NCI-H2227 treated with DMSO at 0.1 percent for 48 hours (cell line): ENCODE measurements around the gene RER1.

Source experiments
- DNase-seq: peaks from one replicate; lab custom pipeline; 2025; lab: John Stamatoyannopoulos, UW

The RER1 gene

DNA sequence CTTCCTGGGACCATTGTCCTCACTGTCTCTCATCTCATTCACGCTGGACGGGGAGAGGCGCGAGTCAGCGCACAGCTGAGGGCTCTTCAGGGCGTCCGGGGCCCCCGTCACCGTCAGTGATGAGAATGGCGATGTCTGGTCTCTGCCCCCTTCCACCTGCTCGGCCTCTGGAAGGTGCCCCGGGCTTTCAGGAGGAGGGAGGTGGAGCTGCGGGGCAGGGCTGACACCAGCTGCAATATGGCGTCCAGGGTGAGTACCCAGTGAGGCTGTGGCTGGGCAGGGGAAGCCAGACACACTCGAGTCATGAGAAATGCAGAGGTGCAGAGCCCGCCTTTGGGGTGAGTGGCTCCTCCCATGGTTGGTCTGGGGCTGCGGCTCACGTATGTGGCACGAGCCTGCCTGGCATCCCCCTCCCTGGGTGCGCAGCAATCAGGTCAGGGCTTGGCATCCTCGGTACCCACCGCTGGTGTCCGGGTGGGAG is 15.3 kb upstream of the RER1 start:
- no peak for DNase-seq

GRCh38 chr1:2376931-2377672 is 14.5 kb upstream of the RER1 start:
- DNase-seq: no peak

DNA sequence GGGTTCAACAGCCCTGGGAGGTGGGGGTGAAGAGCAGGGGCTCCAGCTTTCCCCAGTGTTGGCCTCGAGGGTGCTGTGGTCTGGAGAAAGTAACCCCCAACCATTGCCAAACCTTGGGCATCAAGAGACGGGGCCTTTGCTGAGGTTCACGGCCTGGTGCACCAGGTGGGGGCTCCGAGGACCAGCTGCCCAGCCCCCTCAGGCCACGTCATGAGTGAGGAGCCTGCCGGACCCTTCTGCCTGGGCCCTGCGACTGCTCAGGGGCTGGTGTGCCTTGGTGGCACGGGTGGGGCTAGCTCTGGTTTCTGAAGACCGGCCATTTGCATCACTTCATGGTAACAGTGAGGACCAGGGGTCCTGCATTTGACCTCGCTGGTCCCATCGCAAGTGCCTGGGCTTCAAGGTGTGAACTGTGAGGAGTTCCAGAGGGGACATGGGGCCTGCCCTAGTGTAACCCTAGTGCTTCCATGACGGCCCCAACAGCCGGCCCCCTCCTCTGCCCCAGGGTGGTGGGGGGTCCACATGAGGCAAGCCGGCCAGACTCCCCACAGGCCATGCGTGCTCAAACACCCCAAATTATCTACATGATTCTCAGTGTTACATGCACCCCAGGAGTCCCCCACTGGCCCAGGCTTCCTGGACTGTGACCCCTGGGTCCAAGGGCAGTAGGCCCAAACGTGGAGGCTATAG is 13.7 kb upstream of the RER1 start:
- DNase-seq: no peak

DNA sequence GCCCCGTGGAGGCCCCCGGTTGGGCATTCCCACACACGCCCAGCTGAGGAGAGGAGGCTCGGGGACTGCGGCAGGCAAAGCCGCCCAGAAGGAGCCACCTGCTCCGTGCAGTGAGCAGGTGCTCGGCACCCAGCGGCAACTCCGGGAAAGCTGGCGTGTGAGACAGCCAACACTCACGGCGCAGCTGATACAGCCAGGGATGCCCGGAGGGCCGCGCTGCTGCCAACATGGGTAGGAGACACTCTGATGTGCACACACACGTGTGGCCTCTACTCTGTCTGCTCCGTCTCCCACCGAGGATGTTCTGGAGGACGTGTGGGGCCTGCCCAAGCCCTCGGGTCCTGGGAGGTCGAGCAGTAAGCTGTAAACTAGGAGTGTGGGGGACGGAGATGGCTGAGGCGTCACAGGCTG is 13.2 kb upstream of the RER1 start:
- DNase-seq: no peak

GRCh38 chr1:2378956-2379732 is 12.5 kb upstream of the RER1 start:
- no peak for DNase-seq

DNA sequence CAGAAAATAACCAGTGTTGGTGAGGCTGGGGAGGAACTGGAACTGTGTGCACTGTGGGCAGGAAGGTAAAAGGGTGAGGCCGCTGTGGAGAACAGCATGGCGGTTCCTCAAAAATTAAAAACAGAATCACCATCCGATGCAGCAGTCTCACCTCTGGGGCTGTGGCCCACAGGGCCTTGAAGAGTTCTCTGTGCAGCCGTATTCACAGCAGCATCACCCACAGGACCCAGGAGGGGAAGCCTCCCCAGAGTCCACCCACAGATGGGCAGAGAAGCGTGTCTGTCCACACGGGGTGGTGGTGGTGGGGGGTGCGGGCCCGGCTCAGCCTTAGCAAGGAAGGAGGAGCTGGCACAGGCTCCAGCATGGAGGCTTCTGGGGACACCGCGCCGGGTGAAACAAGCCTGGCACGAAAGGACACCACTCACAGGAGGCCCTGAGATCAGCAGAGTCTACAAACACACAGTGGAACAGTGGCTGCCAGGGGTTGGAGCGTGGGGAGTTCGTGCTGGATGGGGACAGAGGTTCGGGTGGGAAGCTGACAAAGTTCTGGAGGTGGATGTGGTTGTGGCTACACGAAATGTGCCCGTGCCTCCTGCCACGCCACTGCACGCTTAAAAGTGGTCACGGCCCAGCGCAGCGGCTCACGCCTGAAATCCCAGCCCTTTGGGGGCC is 11.8 kb upstream of the RER1 start:
- no peak for DNase-seq

DNA sequence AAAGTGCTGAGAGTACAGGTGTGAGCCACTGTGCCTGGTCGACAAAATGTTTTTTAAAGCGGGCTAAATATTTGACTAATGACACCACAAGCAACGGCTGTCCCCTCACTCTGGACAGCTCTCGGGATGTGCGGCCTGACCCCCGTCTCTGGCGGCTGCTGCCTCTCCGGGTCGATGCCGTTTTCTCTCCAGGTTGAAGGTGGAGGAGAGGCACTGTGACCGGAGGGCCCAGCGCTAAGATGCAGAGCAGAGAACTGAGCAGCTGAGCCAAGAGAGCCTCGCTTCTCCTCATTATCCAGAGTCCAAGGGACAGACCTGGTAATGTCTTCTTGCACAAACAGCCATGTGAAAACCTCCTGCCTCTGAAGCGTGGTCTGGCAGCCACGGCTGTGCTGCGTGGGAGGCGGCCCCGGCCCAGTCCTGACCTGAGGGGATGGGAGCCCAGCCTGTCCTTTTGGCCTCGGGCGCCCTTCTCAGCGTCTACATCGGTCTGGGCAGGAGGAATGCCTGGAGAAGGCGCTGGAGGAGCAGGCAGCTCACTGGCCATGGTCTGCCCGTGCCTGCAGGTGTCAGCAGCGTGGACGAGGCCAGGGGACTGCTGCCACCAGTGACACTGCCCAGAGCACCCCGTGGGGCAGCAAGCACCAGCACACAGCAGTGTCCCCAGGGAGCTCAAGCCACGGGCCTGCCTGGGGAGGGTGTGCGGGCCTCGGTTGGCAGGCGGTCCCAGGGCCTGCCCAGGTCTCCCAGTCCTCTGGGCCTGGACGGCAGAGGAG is 10.6 kb upstream of the RER1 start:
- no peak for DNase-seq

DNA sequence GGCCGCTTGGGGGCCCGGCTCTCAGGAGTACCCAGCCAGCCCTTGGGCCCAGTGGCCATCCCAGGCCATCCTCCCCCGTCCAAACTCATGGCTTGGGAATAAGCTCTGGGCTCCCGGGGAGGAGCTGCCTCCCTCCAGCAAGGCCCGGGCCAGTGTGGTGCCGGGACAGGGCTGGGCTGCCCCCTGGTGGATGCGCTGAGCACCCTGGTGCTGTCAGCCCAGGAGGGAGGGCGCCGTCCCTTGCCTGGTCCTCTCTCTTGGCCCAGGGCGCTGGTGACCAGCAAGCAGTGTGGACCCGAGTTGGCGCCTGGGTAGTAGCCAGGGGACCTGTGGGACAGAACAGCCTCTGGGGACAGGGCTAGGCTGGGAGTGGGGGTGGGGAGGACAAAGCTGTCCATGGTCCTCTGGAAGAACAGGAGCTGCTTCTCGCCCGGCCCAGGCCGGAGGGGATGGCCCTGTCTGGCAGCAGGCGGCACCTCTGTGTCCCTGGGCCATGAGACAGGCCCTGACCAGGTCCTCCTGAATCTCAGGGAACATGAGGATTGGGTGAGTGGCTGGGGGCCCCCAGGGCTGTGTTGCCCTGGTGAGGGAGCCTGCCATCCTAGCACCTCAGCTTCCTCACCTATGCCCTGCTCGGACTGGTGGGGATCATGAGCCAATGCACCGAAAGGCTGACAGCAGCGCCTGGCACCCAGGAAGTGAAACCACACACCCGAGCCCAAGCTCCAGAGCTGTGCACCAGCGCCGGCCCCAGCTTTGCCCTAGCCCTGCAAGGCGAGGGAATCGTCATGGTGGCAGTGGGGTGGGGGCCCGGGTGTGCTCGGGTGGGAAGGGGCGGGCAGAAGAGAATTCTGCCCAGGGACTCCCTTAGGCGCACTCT is 9.7 kb upstream of the RER1 start:
- DNase-seq: no peak

- DNase-seq: no peak
Observed at GRCh38 chr1:2382621-2383361, 8.8 kb upstream of the RER1 start.

DNA sequence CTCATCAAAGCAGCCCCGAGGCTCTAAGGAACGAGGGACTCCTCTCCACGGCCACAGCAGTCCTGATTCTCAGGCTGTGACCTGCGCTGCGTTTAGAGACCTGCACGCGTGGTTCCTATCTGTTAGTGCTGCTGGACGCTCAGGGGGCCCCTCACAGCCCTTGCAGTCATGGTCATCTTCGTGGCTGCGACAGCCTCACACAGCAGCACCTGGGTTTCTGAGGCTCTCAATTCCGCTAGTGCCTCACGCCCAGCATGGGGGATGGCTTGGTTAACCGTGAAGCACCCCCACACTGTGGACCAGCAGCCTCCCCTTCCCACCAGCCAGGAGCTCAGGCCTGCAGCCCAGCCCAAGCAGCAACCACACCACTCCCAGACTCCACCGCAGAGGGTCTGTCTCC is 8.1 kb upstream of the RER1 start:
- no peak for DNase-seq

DNA sequence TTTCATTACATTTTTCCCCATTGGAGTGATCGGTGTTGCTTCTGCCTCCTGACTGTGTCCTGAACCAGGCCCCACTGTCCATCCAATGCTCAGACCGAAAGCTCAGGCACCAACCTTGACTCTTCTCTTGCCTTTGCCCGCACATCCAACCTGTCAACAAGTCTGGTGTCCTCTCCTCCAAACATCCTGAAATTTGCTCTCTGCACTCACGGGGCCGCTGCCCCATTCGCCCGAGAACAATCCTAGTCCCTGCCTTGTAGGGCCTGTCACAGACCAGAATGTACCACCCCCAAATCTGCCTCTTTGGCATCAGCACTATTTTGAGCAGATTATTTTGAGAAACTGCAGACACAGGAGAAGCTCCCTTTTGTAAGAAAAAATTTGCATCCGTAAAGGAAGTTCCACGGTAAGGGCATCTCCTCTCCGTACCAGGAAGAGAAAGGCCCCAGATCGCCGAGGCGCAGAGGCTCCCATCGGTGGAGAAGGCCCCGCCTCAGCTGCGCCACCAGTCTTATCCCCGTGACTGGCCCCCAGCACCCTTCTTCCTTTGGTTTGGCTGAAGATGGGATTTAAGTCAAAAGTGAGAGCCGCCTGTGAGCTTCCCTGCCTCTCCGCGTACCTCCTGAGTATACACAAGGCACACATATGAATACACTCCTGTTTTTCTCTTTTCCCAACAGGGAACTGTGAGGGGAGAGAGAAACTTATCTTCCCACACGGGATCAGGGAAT is 7.3 kb upstream of the RER1 start:
- no peak for DNase-seq

DNA sequence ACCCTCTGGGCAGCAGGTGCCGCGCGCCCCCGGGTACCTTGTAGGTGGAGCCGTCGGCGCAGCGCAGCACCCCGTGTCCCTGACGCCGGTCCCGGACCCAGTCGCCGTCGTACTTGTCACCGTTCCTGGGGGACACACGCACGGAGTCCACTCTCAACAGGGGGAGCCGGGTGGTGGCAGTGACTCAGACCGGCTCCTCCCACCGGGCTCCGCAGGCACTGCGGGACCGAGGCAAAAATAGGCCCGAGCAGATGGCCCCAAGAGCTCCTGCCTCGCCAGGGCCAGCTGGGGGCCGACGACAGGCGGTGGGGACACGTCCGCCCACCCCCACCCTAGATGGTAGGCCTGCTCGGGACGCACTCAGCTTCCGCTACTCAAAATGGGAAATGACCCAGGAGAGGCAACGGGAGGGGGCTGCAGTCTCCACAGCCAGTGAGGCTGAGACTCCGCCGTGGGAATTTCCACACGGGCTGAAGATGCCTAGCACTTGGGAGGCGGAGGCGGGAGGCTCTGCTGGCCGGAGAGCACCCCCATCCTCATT is 6.6 kb upstream of the RER1 start:
- no peak for DNase-seq

GRCh38 chr1:2385606-2386280 is 5.9 kb upstream of the RER1 start:
- no peak for DNase-seq

GRCh38 chr1:2386636-2387611 is 4.7 kb upstream of the RER1 start:
- DNase-seq: no peak

DNA sequence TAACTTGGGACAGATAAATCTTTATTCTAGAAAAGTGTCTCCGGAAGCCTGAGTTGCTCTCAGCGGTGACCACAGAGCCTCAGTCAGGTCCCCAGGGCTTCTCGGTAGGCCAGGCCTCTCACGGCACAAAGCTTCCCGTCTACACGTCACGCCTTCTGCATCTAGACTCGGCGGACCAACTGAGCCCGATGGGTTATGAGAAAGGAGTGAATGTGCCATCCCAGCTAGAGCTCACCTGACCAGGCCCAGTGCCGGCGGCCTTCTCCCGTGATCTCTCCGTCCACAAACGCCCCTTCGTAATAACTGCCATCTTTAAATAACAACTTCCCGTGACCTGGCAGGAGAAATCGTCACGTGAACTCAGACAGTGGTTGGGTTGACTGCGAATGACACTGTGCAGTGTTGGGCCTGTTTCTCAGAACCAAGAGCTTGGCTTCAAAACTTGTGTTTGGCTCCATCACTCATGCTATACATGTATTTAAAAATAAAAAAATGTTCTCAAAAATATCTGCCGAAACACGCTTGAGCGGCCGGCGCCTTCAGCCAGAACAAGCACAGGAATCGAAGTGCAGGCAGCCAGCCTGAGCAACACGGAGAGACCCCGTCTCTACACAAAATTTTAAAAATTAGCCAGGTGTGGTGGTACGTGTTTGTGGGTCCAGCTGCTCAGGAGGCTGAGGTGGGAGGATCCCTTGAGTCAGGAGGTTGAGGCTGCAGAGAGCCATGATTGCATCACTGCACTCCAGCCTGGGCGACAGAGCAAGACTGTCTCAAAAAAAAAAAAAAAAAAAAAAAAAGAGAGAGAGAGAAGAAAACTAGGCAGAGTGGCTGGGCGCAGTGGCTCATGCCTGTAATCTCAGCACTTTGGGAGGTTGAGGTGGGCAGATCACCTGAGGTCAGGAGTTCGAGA is 3.4 kb upstream of the RER1 start:
- DNase-seq: no peak

- no peak for DNase-seq
Observed at GRCh38 chr1:2389644-2390043, 2.0 kb upstream of the RER1 start.
